Keratinocyte (primary cell): ENCODE results near the gene MBP.
"Not testable (repeated sequence)": the region's sequence is repeated elsewhere in the genome, so short reads cannot be mapped to it uniquely, and the experiment has no call there.

ENCODE experiments used
- EZH2 ChIP-seq: IDR thresholded peaks from one replicate; pipeline ENCODE4 v1.6.1; 2012; ENCODE audit warnings: inconsistent platforms, mild to moderate bottlenecking, low read length, moderate library complexity
- TF ChIP-seq, protein P1 (sequence below), 3 experiments: IDR thresholded peaks in 1 of 3; conservative IDR thresholded peaks in 1 of 3; optimal IDR thresholded peaks in 1 of 3; 2 replicates in 2 of 3; 3 replicates in 1 of 3; pipeline versions ENCODE3 to v1.5.1; 2011; ENCODE audit warnings: low read length in 3 of 3, mild to moderate bottlenecking in 3 of 3, moderate library complexity in 2 of 3, control low read depth in 1 of 3, inconsistent platforms in 1 of 3; ENCODE audit not compliant: insufficient read depth in 2 of 3; ENCODE audit errors: extremely low read depth in 1 of 3

GRCh38 chr18:76944346-76944745, 188.2 kb downstream of the MBP start:
- TF ChIP-seq EZH2 = not testable (repeated sequence)
- TF ChIP-seq, protein P1, sequence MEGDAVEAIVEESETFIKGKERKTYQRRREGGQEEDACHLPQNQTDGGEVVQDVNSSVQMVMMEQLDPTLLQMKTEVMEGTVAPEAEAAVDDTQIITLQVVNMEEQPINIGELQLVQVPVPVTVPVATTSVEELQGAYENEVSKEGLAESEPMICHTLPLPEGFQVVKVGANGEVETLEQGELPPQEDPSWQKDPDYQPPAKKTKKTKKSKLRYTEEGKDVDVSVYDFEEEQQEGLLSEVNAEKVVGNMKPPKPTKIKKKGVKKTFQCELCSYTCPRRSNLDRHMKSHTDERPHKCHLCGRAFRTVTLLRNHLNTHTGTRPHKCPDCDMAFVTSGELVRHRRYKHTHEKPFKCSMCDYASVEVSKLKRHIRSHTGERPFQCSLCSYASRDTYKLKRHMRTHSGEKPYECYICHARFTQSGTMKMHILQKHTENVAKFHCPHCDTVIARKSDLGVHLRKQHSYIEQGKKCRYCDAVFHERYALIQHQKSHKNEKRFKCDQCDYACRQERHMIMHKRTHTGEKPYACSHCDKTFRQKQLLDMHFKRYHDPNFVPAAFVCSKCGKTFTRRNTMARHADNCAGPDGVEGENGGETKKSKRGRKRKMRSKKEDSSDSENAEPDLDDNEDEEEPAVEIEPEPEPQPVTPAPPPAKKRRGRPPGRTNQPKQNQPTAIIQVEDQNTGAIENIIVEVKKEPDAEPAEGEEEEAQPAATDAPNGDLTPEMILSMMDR (optimal IDR thresholded peaks at IDR 0.05 in 1 of 3, IDR thresholded peaks at IDR 0.05 in 1 of 3, conservative IDR thresholded peaks at IDR 0.05 in 1 of 3; ENCODE audit: extremely low read depth in 1 of 3, insufficient read depth in 2 of 3, low read length in 3 of 3) = not testable (repeated sequence)
